ENCODE results near the gene KIRREL3. TPM values are rescaled to one million over a fixed set of nuclear protein-coding genes. Genes with fewer than 3 reads are reported as not detected.

KIRREL3 gene
- polyA plus RNA-seq, 1 donor (not counting 4 experiments of a cell fraction or from before 2014, with no cell fraction given): 0.04 TPM

GRCh38 chr11:126722956-126723664 is 277.5 kb downstream of the KIRREL3 start:
- Histone ChIP-seq H4K20me1 (ENCODE audit: control insufficient read depth, extremely low read depth, insufficient read depth, low read length) (no peaks in the 10 kb centered on the region), H3K36me3 (ENCODE audit: control insufficient read depth in 2 of 2, extremely low read depth in 1 of 2, insufficient read depth in 2 of 2, low read length in 2 of 2) (no peaks in the 10 kb centered on the region), H3K79me2 (ENCODE audit: control insufficient read depth, insufficient read depth, low read length) (no peaks in the 10 kb centered on the region), H3K4me3 (ENCODE audit: control insufficient read depth in 2 of 3, extremely low read depth in 1 of 3, insufficient read depth in 2 of 3, low read depth in 1 of 3, low read length in 3 of 3) (no peak overlapping the region), H3K9ac (ENCODE audit: control insufficient read depth, extremely low read depth, insufficient read depth, low read length) (no peak overlapping the region), H3K27ac (ENCODE audit: control insufficient read depth, insufficient read depth, low read length) (no peak overlapping the region), H3K27me3 (ENCODE audit: control insufficient read depth, extremely low read depth, insufficient read depth, low read length) (no peaks in the 10 kb centered on the region), H3K4me1 (ENCODE audit: control insufficient read depth, extremely low read depth, insufficient read depth, low read length) (no peaks in the 10 kb centered on the region), H3K4me2 (ENCODE audit: control insufficient read depth, extremely low read depth, insufficient read depth, low read depth, low read length) (no peak overlapping the region), H3K9me1 (ENCODE audit: control insufficient read depth, extremely low read depth, insufficient read depth, low read length) (no peaks in the 10 kb centered on the region), H2AFZ (ENCODE audit: control insufficient read depth, low read length) (no peak overlapping the region), H3K9me3 (ENCODE audit: control insufficient read depth, low read depth, low read length) (no peaks in the 10 kb centered on the region)
- dilution Hi-C loops (cut with MboI; ENCODE audit: extremely low pct_ligation_motif_present, low sequenced_read_pairs): no loop called here
- TF ChIP-seq CTCF (optimal IDR thresholded peaks at IDR 0.05 in 1 of 3, IDR thresholded peaks at IDR 0.05 in 1 of 3, conservative IDR thresholded peaks at IDR 0.05 in 1 of 3; ENCODE audit: extremely low read depth in 1 of 3, insufficient read depth in 2 of 3, low read length in 3 of 3) (no peak), EZH2 (IDR thresholded peaks at IDR 0.05; ENCODE audit: low read length) (no peak)
- FAIRE-seq (no peak), DNase-seq (ENCODE audit: low read depth, low spot score) (no peak)

GRCh38 chr11:126722006-126722736 is 278.4 kb downstream of the KIRREL3 start:
- Histone ChIP-seq H3K9me1 (ENCODE audit: control insufficient read depth, extremely low read depth, insufficient read depth, low read length) (no peaks in the 10 kb centered on the region), H3K4me1 (ENCODE audit: control insufficient read depth, extremely low read depth, insufficient read depth, low read length) (no peaks in the 10 kb centered on the region), H3K4me2 (ENCODE audit: control insufficient read depth, extremely low read depth, insufficient read depth, low read depth, low read length) (no peak overlapping the region), H3K79me2 (ENCODE audit: control insufficient read depth, insufficient read depth, low read length) (no peaks in the 10 kb centered on the region), H3K4me3 (ENCODE audit: control insufficient read depth in 2 of 3, extremely low read depth in 1 of 3, insufficient read depth in 2 of 3, low read depth in 1 of 3, low read length in 3 of 3) (no peak overlapping the region), H3K27ac (ENCODE audit: control insufficient read depth, insufficient read depth, low read length) (no peak overlapping the region), H4K20me1 (ENCODE audit: control insufficient read depth, extremely low read depth, insufficient read depth, low read length) (no peaks in the 10 kb centered on the region), H3K9me3 (ENCODE audit: control insufficient read depth, low read depth, low read length) (no peaks in the 10 kb centered on the region), H2AFZ (ENCODE audit: control insufficient read depth, low read length) (no peak overlapping the region), H3K36me3 (ENCODE audit: control insufficient read depth in 2 of 2, extremely low read depth in 1 of 2, insufficient read depth in 2 of 2, low read length in 2 of 2) (no peaks in the 10 kb centered on the region), H3K27me3 (ENCODE audit: control insufficient read depth, extremely low read depth, insufficient read depth, low read length) (no peaks in the 10 kb centered on the region), H3K9ac (ENCODE audit: control insufficient read depth, extremely low read depth, insufficient read depth, low read length) (no peak overlapping the region)
- dilution Hi-C loops (cut with MboI; ENCODE audit: extremely low pct_ligation_motif_present, low sequenced_read_pairs): no loop called here
- TF ChIP-seq EZH2 (IDR thresholded peaks at IDR 0.05; ENCODE audit: low read length) (no peak), CTCF (optimal IDR thresholded peaks at IDR 0.05 in 1 of 3, IDR thresholded peaks at IDR 0.05 in 1 of 3, conservative IDR thresholded peaks at IDR 0.05 in 1 of 3; ENCODE audit: extremely low read depth in 1 of 3, insufficient read depth in 2 of 3, low read length in 3 of 3) (no peak)
- FAIRE-seq (no peak), DNase-seq (ENCODE audit: low read depth, low spot score) (no peak)
